GM19468 (cell line): ENCODE data around the gene PTCH2.
"Not testable (repeated sequence)": the region's sequence is repeated elsewhere in the genome, so short reads cannot be mapped to it uniquely, and the experiment has no call there.

Source experiments
- ATAC-seq: cut with Tn5 transposase; IDR thresholded peaks from one replicate; pipeline ENCODE4 v1.9.1; 2021; ENCODE audit warnings: mild to moderate bottlenecking, moderate library complexity, moderate number of reproducible peaks; ENCODE audit not compliant: unreplicated experiment; ENCODE audit errors: extremely low read depth

PTCH2 gene

GRCh38 chr1:44847845-44848244, 4.8 kb upstream of the PTCH2 start:
- no peak for ATAC-seq

- no peak for ATAC-seq
These were observed 3.9 kb upstream of the PTCH2 start for GRCh38 chr1:44846985-44847384.

DNA sequence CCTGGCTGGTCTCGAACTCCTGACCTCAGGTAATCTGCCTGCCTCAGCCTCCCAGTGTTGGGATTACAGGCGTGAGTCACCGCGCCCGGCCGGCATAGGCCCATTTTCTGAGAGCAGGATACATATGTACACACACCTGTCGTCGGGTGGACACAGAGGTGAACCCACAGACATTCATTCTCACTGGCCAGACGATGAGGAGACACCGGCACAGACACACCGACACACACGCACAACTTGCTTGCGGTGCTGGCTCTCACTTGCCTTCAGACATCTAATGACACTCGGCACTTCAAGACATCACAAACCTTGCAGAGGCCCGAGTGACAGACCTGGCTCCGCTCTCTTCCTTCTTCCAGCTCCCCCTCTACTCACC, 579 bp downstream of the PTCH2 start:
- ATAC-seq = no peak

DNA sequence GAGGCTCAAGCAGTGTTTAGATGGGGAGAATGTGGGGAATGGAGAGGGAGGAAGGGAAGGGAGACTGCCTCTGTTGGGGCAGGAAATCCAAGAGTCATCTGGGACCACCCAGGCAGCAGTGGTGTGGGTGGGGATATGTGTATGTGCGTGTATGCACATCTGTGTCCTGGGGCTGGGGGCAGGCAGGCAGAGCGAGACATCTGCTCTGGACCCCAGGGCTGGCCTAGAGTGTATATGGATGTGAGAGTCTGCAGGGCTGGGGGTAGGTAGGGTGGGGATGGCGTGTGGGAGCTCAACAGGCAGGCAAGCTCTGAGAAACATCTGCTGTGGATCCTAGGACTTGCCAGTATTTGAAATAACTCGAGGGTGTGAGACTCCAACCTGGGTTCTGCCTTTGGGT, 3.5 kb downstream of the PTCH2 start:
- ATAC-seq = no peak

GRCh38 chr1:44838294-44838693, 4.8 kb downstream of the PTCH2 start:
- ATAC-seq = not testable (repeated sequence)

DNA sequence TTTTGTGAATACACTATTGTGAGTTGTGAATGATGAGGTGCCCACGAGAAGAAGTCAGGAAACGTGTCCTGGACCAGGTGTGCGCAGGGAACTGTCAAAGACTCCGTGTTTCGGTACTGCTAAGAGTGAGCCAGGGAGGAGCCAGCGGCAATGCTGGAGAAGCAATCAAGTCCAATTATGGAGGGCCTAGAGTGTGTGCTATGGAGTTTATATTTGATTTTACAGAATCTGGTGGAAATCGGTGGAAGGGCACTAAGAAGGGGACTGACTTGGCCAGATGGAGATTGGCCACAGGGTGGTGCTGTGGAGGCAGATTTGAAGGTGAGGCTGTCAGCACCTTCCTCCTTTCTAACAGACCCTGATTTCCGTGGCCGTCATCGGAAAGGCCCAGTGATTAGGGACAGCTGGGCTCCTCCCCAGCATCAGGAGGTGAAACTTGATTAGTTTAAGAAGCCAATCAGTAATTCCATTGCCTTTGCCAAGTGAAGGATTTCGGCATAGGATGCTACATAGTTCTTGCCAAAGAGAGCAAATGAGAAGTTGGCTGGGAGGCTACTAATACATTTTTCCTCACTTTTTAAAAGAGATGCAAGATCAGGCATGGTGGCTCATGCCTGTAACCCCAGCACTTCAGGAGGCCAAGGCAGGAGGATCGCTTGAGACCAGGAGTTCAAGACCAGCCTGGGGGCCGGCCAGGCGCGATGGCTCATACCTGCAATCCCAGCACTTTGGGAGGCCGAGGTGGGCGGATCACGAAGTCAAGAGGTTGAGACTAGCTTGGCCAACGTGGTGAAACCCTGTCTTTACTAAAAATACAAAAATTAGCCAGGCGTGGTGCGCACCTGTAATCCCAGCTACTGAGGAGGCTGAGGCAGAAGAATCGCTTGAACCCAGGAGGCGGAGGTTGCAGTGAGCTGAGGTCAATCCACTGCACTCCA, 7.0 kb downstream of the PTCH2 start:
- ATAC-seq = no peak

- no peak for ATAC-seq
These were observed 8.7 kb downstream of the PTCH2 start for GRCh38 chr1:44834328-44834727.

- no peak for ATAC-seq
These were observed 10.9 kb downstream of the PTCH2 start for GRCh38 chr1:44832056-44832705.

DNA sequence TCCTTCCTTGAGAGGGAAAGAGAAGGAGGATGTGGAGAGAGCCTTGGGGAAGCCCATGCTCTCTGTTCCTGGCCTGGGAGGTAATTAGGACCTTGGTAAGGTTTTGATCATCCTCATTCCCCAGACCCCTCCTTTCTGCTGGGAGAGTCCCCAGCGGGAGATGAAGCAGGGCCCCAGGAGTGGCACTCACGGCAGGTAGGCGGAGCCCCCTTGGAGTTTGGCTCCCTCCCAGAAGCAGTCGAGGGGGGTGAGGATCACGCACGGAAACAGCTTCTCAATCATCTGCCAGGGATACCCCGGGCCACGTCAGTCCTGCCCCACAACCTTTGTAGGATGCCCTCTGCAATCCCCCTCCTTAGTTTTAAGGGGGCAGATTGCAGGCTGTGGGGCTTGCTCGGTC, 11.5 kb downstream of the PTCH2 start:
- ATAC-seq = no peak

DNA sequence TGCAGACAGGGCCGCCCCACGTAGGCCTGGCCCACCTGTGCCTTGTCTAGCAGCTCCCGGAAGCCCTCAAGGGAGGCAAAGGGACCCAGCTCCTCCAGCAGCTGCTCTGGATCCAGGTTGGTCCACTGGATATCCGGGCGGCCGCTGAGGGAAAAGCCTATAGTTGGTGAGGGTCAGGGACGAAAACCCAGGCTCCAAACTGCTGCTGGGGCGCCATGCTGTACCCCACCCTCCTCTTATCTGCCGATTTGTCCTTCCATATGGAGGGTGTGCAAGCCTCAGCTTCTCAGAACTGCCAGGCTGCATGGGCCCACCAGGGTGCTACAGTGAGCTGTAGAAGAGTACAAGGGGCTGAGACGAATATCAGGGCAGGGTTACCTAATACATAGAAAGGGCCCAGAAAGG, 12.2 kb downstream of the PTCH2 start:
- no peak for ATAC-seq

GRCh38 chr1:44829506-44830384, 13.3 kb downstream of the PTCH2 start:
- no peak for ATAC-seq

- ATAC-seq = no peak
These were observed 14.1 kb downstream of the PTCH2 start for GRCh38 chr1:44828841-44829440.

- ATAC-seq = no peak
These were observed 14.9 kb downstream of the PTCH2 start for GRCh38 chr1:44828003-44828651.

GRCh38 chr1:44827197-44828002, 15.7 kb downstream of the PTCH2 start:
- no peak for ATAC-seq

GRCh38 chr1:44826375-44827196, 16.5 kb downstream of the PTCH2 start:
- ATAC-seq = no peak

DNA sequence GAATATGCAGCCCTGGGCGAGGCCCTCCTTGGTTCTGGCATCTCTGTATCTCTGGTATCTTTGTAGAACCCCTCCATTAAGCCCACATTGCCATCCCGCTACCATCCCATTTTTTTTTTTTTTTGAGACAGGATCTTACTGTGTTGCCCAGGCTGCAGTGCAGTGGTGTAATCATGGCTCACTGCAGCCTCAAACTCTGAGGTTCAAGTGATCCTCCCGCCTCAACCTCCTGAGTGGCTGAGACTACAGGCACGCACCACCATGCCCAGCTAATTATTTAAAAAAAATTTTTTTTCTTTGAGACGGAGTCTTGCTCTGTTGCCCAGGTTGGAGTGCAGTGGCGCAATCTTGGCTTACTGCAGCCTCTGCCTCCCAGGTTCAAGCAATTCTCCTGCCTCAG, 18.7 kb downstream of the PTCH2 start:
- not testable (repeated sequence) for ATAC-seq

GRCh38 chr1:44822981-44823451, 20.0 kb downstream of the PTCH2 start:
- no peak for ATAC-seq

DNA sequence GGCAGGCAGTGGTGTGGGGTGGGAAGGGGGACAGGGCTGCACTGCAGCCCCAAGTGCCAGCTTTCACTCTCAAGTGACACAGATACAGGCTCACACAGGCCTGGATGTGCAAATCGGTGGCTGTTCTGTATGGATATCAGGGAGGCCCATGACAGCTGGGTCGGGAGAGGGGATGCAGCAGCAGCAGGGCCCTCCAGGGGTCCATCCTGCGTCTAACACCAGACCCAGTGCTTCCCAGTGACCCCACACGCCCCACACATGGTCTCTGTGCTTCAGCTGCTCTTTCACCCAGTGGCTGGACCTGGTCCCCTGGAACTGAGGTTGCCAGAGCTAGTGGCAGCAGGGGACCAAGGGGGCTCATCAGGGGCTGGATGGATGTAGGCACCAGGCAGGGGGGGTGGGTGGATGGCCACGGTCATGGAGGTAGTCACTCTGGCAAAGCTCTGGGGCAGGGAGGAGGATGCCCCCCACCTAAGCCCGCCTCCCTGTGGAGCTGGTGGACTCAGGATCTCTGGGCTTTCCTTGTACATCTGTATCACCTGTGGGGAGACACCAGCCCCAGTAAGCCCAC, 20.8 kb downstream of the PTCH2 start:
- ATAC-seq = no peak
